ENCODE results near the gene TENM4.

TENM4 gene

GRCh38 chr11:79086056-79086455 lies 354.8 kb downstream of the TENM4 start:
- ChIA-PET CTCF (no interaction called here), POLR2A (no interaction called here)
- TF ChIP-seq SUZ12 (IDR thresholded peaks at IDR 0.05) (no peak), TARDBP (IDR thresholded peaks at IDR 0.05) (no peak)
- no peak for DNase-seq (ENCODE audit: extremely low spot score)

DNA sequence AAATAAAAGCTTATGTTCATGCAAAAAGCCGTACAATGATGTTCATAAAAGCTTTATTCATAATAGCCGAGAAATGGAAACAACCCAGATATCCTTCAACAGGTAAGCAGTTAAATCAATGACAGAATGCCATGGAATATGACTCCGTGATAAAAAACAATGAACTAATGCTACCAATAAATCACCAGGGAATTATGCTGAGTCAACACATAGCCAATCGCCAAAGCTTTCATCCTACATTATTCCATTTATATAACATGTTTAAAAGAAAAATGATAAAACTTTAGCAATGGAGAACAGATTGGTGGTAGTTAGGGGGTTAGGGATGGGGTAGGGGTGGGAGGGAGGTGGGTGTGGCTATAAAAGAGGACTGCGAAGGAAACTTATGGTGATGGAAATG lies 356.4 kb downstream of the TENM4 start:
- CTCF ChIA-PET = no interaction called here
- TF ChIP-seq SP1 (IDR thresholded peaks at IDR 0.05) (no peak), BHLHE40 (IDR thresholded peaks at IDR 0.05; ENCODE audit: borderline replicate concordance) (no peak), ARNT (IDR thresholded peaks at IDR 0.05) (no peak), FOXM1 (IDR thresholded peaks at IDR 0.05; ENCODE audit: borderline replicate concordance) (no peak), CTBP1 (IDR thresholded peaks at IDR 0.05; ENCODE audit: borderline replicate concordance) (no peak), ELF4 (IDR thresholded peaks at IDR 0.05) (no peak), L3MBTL2 (conservative IDR thresholded peaks at IDR 0.05) (no peak), FOXK2 (IDR thresholded peaks at IDR 0.05) (no peak), HDGF (IDR thresholded peaks at IDR 0.05; ENCODE audit: borderline replicate concordance) (no peak), LEF1 (IDR thresholded peaks at IDR 0.05; ENCODE audit: borderline replicate concordance) (no peak), TARDBP (IDR thresholded peaks at IDR 0.05) (no peak), NFRKB (IDR thresholded peaks at IDR 0.05) (no peak), FOXA1 (IDR thresholded peaks at IDR 0.05) (no peak), SUZ12 (IDR thresholded peaks at IDR 0.05) (no peak), ZNF384 (IDR thresholded peaks at IDR 0.05) (no peak)
- TF ChIP-seq, protein P1, sequence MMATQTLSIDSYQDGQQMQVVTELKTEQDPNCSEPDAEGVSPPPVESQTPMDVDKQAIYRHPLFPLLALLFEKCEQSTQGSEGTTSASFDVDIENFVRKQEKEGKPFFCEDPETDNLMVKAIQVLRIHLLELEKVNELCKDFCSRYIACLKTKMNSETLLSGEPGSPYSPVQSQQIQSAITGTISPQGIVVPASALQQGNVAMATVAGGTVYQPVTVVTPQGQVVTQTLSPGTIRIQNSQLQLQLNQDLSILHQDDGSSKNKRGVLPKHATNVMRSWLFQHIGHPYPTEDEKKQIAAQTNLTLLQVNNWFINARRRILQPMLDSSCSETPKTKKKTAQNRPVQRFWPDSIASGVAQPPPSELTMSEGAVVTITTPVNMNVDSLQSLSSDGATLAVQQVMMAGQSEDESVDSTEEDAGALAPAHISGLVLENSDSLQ (IDR thresholded peaks at IDR 0.05) = no peak
- POLR2A ChIA-PET = no interaction called here
- DNase-seq (ENCODE audit: extremely low spot score) = no peak

DNA sequence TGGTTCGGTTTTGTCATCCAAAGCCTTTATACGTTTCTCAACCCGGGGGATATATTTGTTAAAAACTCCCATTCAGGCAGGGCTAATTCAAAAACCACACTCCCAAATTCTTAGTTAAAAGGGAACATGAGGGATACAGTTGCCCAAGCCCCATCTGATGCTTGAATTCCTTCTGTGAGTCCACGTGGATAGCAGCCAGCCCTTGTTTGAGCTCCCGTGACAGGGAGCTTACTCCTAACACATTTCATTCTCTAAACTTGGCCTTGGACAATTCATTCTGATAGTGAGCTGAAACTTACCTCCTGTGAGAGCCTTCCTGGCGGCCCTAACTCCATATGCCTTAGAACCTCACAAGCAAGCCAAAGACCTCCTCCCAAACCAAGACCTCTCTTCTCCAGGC lies 357.5 kb downstream of the TENM4 start:
- CTCF ChIA-PET = no interaction called here
- POLR2A ChIA-PET = no interaction called here
- DNase-seq (ENCODE audit: extremely low spot score) = no peak
- TF ChIP-seq, protein P1 (IDR thresholded peaks at IDR 0.05) = no peak
- no peak for TF ChIP-seq BHLHE40 (IDR thresholded peaks at IDR 0.05; ENCODE audit: borderline replicate concordance)
- TF ChIP-seq FOXK2 (IDR thresholded peaks at IDR 0.05) = no peak
- no peak for TF ChIP-seq ARNT (IDR thresholded peaks at IDR 0.05)
- TF ChIP-seq FOXA1 (IDR thresholded peaks at IDR 0.05) = no peak
- no peak for TF ChIP-seq SUZ12 (IDR thresholded peaks at IDR 0.05)
- TF ChIP-seq HDGF (IDR thresholded peaks at IDR 0.05; ENCODE audit: borderline replicate concordance) = no peak
- TF ChIP-seq TARDBP (IDR thresholded peaks at IDR 0.05) = no peak
- no peak for TF ChIP-seq ZNF384 (IDR thresholded peaks at IDR 0.05)
- TF ChIP-seq LEF1 (IDR thresholded peaks at IDR 0.05; ENCODE audit: borderline replicate concordance) = no peak

DNA sequence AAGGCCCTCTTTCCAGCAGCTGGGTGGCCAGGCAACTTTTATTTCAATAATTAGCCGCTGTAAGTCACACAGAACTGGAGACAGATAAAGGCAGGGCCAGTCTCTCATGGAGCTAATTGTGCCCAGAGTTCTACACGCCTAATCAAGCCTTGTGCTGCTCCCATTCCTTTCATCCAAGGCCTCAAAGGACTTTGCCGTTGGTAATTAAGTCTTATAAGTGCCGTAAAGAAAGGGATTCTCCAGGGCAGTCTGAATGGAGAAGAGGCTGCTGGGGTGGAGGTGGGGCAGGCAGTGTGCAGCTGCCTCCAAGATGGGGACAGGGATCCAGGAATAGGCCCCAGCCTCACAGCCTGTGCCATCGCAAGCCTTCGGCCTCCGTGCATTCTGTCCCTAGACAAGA lies 357.9 kb downstream of the TENM4 start:
- no peak for DNase-seq (ENCODE audit: extremely low spot score)
- ChIA-PET CTCF (no interaction called here), POLR2A (no interaction called here)
- TF ChIP-seq ELF4 (IDR thresholded peaks at IDR 0.05) = no peak
- TF ChIP-seq, protein P1 (IDR thresholded peaks at IDR 0.05) = no peak
- no peak for TF ChIP-seq SUZ12 (IDR thresholded peaks at IDR 0.05)
- TF ChIP-seq L3MBTL2 (conservative IDR thresholded peaks at IDR 0.05) = no peak
- no peak for TF ChIP-seq FOXK2 (IDR thresholded peaks at IDR 0.05)
- TF ChIP-seq LEF1 (IDR thresholded peaks at IDR 0.05; ENCODE audit: borderline replicate concordance) = no peak
- TF ChIP-seq NFRKB (IDR thresholded peaks at IDR 0.05) = no peak
- no peak for TF ChIP-seq BHLHE40 (IDR thresholded peaks at IDR 0.05; ENCODE audit: borderline replicate concordance)
- TF ChIP-seq SP1 (IDR thresholded peaks at IDR 0.05) = no peak
- no peak for TF ChIP-seq ARNT (IDR thresholded peaks at IDR 0.05)
- TF ChIP-seq ZNF384 (IDR thresholded peaks at IDR 0.05) = no peak

DNA sequence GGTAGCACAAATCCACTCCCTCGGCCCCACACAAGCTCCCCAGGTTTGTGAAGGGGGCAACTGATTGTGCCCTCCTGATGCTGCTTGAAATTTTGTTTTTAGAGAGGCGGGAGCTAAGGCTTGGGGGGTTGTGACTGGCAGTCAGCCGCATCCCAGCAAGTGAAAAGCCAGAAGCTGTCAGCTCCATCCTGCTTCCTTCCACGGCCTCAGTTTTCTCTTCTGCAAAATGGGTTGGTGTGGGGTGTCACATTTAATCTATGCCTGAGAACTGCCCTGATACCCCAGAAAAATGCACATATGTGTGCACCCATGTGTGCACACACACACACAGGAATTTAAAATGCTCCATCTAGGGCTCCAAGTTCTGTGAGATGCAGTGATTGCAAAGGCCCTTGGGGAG lies 358.6 kb downstream of the TENM4 start:
- TF ChIP-seq L3MBTL2 (conservative IDR thresholded peaks at IDR 0.05) (no peak), FOXK2 (IDR thresholded peaks at IDR 0.05) (no peak)
- ChIA-PET POLR2A (no interaction called here), CTCF (no interaction called here)
- no peak for DNase-seq (ENCODE audit: extremely low spot score)

- no peak for TF ChIP-seq ELF4 (IDR thresholded peaks at IDR 0.05)
- TF ChIP-seq ARNT (IDR thresholded peaks at IDR 0.05) = no peak
- no peak for TF ChIP-seq FOXA1 (IDR thresholded peaks at IDR 0.05)
- TF ChIP-seq HDGF (IDR thresholded peaks at IDR 0.05; ENCODE audit: borderline replicate concordance) = no peak
- TF ChIP-seq SUZ12 (IDR thresholded peaks at IDR 0.05) = no peak
- no peak for TF ChIP-seq BHLHE40 (IDR thresholded peaks at IDR 0.05; ENCODE audit: borderline replicate concordance)
- CTCF ChIA-PET = interaction anchor here (0.7 kb wide), 1 partner anchor 11 kb away, joined by 5 read pairs; no protein-coding TSS in a partner anchor
- POLR2A ChIA-PET = interaction anchor here (0.6 kb wide), 1 partner anchor 430 kb away, joined by 3 read pairs; no protein-coding TSS in a partner anchor
- no peak for DNase-seq (ENCODE audit: extremely low spot score)
Measured at GRCh38 chr11:79081471-79082031, 359.3 kb downstream of the TENM4 start.

GRCh38 chr11:79080551-79080950 lies 360.3 kb downstream of the TENM4 start:
- ChIA-PET POLR2A (interaction anchor here (0.6 kb wide), 1 partner anchor 429 kb away, joined by 3 read pairs; no protein-coding TSS in a partner anchor), CTCF (no interaction called here)
- no peak for TF ChIP-seq LEF1 (IDR thresholded peaks at IDR 0.05; ENCODE audit: borderline replicate concordance)
- no peak for TF ChIP-seq CTBP1 (IDR thresholded peaks at IDR 0.05; ENCODE audit: borderline replicate concordance)
- TF ChIP-seq, protein P1 (IDR thresholded peaks at IDR 0.05) = no peak
- no peak for TF ChIP-seq NFRKB (IDR thresholded peaks at IDR 0.05)
- TF ChIP-seq ZNF384 (IDR thresholded peaks at IDR 0.05) = no peak
- TF ChIP-seq HDGF (IDR thresholded peaks at IDR 0.05; ENCODE audit: borderline replicate concordance) = no peak
- TF ChIP-seq SP1 (IDR thresholded peaks at IDR 0.05) = no peak
- TF ChIP-seq FOXM1 (IDR thresholded peaks at IDR 0.05; ENCODE audit: borderline replicate concordance) = no peak
- TF ChIP-seq ELF4 (IDR thresholded peaks at IDR 0.05) = no peak
- TF ChIP-seq FOXK2 (IDR thresholded peaks at IDR 0.05) = no peak
- TF ChIP-seq L3MBTL2 (conservative IDR thresholded peaks at IDR 0.05) = no peak
- TF ChIP-seq BHLHE40 (IDR thresholded peaks at IDR 0.05; ENCODE audit: borderline replicate concordance) = no peak
- no peak for TF ChIP-seq SUZ12 (IDR thresholded peaks at IDR 0.05)
- TF ChIP-seq TARDBP (IDR thresholded peaks at IDR 0.05) = no peak
- DNase-seq (ENCODE audit: extremely low spot score) = no peak

Measured in HEK293T (cell line).